Activated CD8-positive, alpha-beta T cell treated with anti-CD3 and anti-CD28 coated beads for 36 hours (primary cell): ENCODE measurements around the gene REPS1. TPM values are rescaled to one million over a fixed set of nuclear protein-coding genes. Genes with fewer than 3 reads are reported as not detected.
"Not testable (repeated sequence)": the region's sequence is repeated elsewhere in the genome, so short reads cannot be mapped to it uniquely, and the experiment has no call there.

Experiments used
- ATAC-seq: fragments of 200-7000 bp; cut with Tn5 transposase; one replicate; pipeline ENCODE4 v1.10.0; 2021; ENCODE audit warnings: mild to moderate bottlenecking, moderate library complexity
- CTCF ChIA-PET: fragments of 350-600 bp; sonication (Branson Sonifier 250); formaldehyde crosslinking; loops from one replicate; lab custom pipeline; 2021; ENCODE audit warnings: antibody characterized with exemption; lab: Charles Lee
- POLR2A ChIA-PET: fragments of 350-600 bp; sonication (Branson Sonifier 250); formaldehyde crosslinking; loops from one replicate; lab custom pipeline; 2021; ENCODE audit warnings: antibody characterized with exemption; lab: Charles Lee
- DNase-seq: peaks from one replicate; pipeline ENCODE4 v3.0.0-alpha.2; 2020
- H3K27ac Mint-ChIP-seq: one replicate; pipeline ENCODE4 v1.8.0; 2021; ENCODE audit warnings: mild to moderate bottlenecking, mixed read lengths
- H3K27me3 Mint-ChIP-seq: one replicate; pipeline ENCODE4 v1.8.0; 2021; ENCODE audit warnings: mixed read lengths
- H3K36me3 Mint-ChIP-seq: one replicate; pipeline ENCODE4 v1.8.0; 2021; ENCODE audit warnings: low read depth, mixed read lengths
- H3K4me1 Mint-ChIP-seq: one replicate; pipeline ENCODE4 v1.8.0; 2021; ENCODE audit warnings: low read depth, mixed read lengths
- H3K4me3 Mint-ChIP-seq: one replicate; pipeline ENCODE4 v1.8.0; 2021; ENCODE audit warnings: mild to moderate bottlenecking, moderate library complexity, mixed read lengths
- H3K9me3 Mint-ChIP-seq: one replicate; pipeline ENCODE4 v1.8.0; 2021; ENCODE audit warnings: mixed read lengths
- CTCF ChIP-seq: fragments of 200-600 bp; IDR thresholded peaks from one replicate; pipeline ENCODE4 v1.8.0; 2022; ENCODE audit warnings: antibody characterized with exemption, mild to moderate bottlenecking
- intact Hi-C: fragments of 100-400 bp; cut with micrococcal nuclease; formaldehyde crosslinking; loops from one replicate; pipeline ENCODE4 v1.10.0; 2022
- total RNA-seq, 2 experiments: library from RNA; stranded (reverse); gene quantifications; one replicate each; pipeline ENCODE4 v1.2.3, GENCODE V29; 2021

Gene REPS1
- total RNA-seq, 2 experiments from 2014 or later, result 44.9 to 46.6 TPM

- Mint-ChIP-seq H3K27me3 (no peaks in the 10 kb centered on the region), H3K4me1 (peaks cover 36% of the 10 kb centered on the region), H3K9me3 (no peaks in the 10 kb centered on the region), H3K36me3 (peaks cover 49% of the 10 kb centered on the region), H3K4me3 (no peak overlapping the region), H3K27ac (peak overlapping the region; percentile 49)
- DNase-seq (no peak), ATAC-seq (no peak)
- CTCF ChIA-PET, result interaction anchor here (0.9 to 1.0 kb wide), 2 partner anchors 23 to 46 kb away, joined by 3 read pairs; no protein-coding TSS in a partner anchor
- TF ChIP-seq CTCF, result no peak
- intact Hi-C loops, result no loop called here
- POLR2A ChIA-PET, result no interaction called here
Observed at GRCh38 chr6:138943089-138943625, 44.9 kb downstream of the REPS1 start.

- H3K4me3 Mint-ChIP-seq, H3K27me3 Mint-ChIP-seq, CTCF ChIA-PET, ATAC-seq, H3K9me3 Mint-ChIP-seq, H3K4me1 Mint-ChIP-seq, POLR2A ChIA-PET, H3K27ac Mint-ChIP-seq, DNase-seq, intact Hi-C loops: not testable (repeated sequence)
- H3K36me3 Mint-ChIP-seq, result peaks cover 43% of the 10 kb centered on the region
Observed at GRCh38 chr6:138936873-138937272, 51.2 kb downstream of the REPS1 start.

GRCh38 chr6:138931660-138932059, 56.4 kb downstream of the REPS1 start:
- Mint-ChIP-seq H3K4me1 (peaks cover 10% of the 10 kb centered on the region), H3K4me3 (no peak overlapping the region), H3K27me3 (no peaks in the 10 kb centered on the region), H3K27ac (no peak overlapping the region), H3K9me3 (peaks cover 2% of the 10 kb centered on the region), H3K36me3 (peaks cover 19% of the 10 kb centered on the region)
- ChIA-PET POLR2A (no interaction called here), CTCF (interaction anchor here (1.0 to 1.6 kb wide), 2 partner anchors 116 to 202 kb away, joined by 3 to 4 read pairs; no protein-coding TSS in a partner anchor)
- no peak for TF ChIP-seq CTCF
- ATAC-seq (no peak), DNase-seq (no peak)
- intact Hi-C loops, result loop anchor here (5.0 kb wide), 1 partner anchor 51 kb away; no protein-coding TSS in a partner anchor

- ChIA-PET CTCF (no interaction called here), POLR2A (no interaction called here)
- Mint-ChIP-seq H3K27ac (no peak overlapping the region), H3K27me3 (no peaks in the 10 kb centered on the region), H3K9me3 (no peaks in the 10 kb centered on the region), H3K4me3 (no peak overlapping the region), H3K36me3 (peaks cover 8% of the 10 kb centered on the region), H3K4me1 (peaks cover 2% of the 10 kb centered on the region)
- intact Hi-C loops, result no loop called here
- DNase-seq (no peak), ATAC-seq (no peak)
- no peak for TF ChIP-seq CTCF
Observed at GRCh38 chr6:138926579-138926978, 61.5 kb downstream of the REPS1 start.

GRCh38 chr6:138925806-138926205, 62.2 kb downstream of the REPS1 start:
- Mint-ChIP-seq H3K36me3 (peaks cover 9% of the 10 kb centered on the region), H3K9me3 (no peaks in the 10 kb centered on the region), H3K4me1 (no peaks in the 10 kb centered on the region), H3K27ac (no peak overlapping the region), H3K27me3 (no peaks in the 10 kb centered on the region), H3K4me3 (no peak overlapping the region)
- no peak for DNase-seq
- intact Hi-C loops, result no loop called here
- POLR2A ChIA-PET, result no interaction called here
- CTCF ChIA-PET, result interaction anchor here (1.2 kb wide), 1 partner anchor 63 kb away, joined by 3 read pairs; no protein-coding TSS in a partner anchor
- no peak for TF ChIP-seq CTCF
- ATAC-seq, result no peak
